SKM-1 treated with dmso at 0.1 percent for 144 hours (cell line): ENCODE measurements around the gene PKLR.
A peak's percentile ranks its signal among the peaks of the same experiment; 100 is the strongest.
"Not testable (repeated sequence)": the region's sequence is repeated elsewhere in the genome, so short reads cannot be mapped to it uniquely, and the experiment has no call there.

Source experiments
- DNase-seq: peaks from one replicate; lab custom pipeline; 2025; ENCODE audit not compliant: unreplicated experiment; lab: John Stamatoyannopoulos, UW

PKLR gene

GRCh38 chr1:155256058-155256852, 45.0 kb downstream of the PKLR start:
- no peak for DNase-seq

- peak; percentile 71 for DNase-seq
These were observed 45.8 kb downstream of the PKLR start, which contains the start of gene ENTREP3 for GRCh38 chr1:155255243-155256007. Gene ENTREP3 (minus strand): TSS chr1:155255483. CDS start chr1:155254877, 606 bp downstream.

GRCh38 chr1:155254714-155255242, 46.5 kb downstream of the PKLR start:
- no peak for DNase-seq

GRCh38 chr1:155254228-155254713, 47.0 kb downstream of the PKLR start:
- no peak for DNase-seq

- DNase-seq = no peak
These were observed 47.4 kb downstream of the PKLR start for GRCh38 chr1:155253797-155254196.

- DNase-seq = peak; percentile 11
These were observed 48.0 kb downstream of the PKLR start for GRCh38 chr1:155253208-155253607.

GRCh38 chr1:155251566-155251965, 49.7 kb downstream of the PKLR start:
- DNase-seq = no peak

- DNase-seq = peak; percentile 98
These were observed 50.4 kb downstream of the PKLR start for GRCh38 chr1:155250633-155251449.

- DNase-seq = no peak
These were observed 51.0 kb downstream of the PKLR start for GRCh38 chr1:155250246-155250632.

GRCh38 chr1:155247667-155248553, 53.3 kb downstream of the PKLR start:
- no peak for DNase-seq

- DNase-seq = not testable (repeated sequence)
These were observed 54.4 kb downstream of the PKLR start for GRCh38 chr1:155246796-155247195.

GRCh38 chr1:155245163-155245524, 56.1 kb downstream of the PKLR start:
- DNase-seq = no peak

- DNase-seq = peak; percentile 99
These were observed 56.7 kb downstream of the PKLR start for GRCh38 chr1:155244368-155245162.

- DNase-seq = no peak
These were observed 58.4 kb downstream of the PKLR start for GRCh38 chr1:155242805-155243358.

GRCh38 chr1:155241841-155242264, 59.4 kb downstream of the PKLR start:
- peak; percentile 94 for DNase-seq

- peak; percentile 92 for DNase-seq
These were observed 60.1 kb downstream of the PKLR start for GRCh38 chr1:155241069-155241679.
